GM12892 (cell line): ENCODE results near the gene HPS6. TPM values are rescaled to one million over a fixed set of nuclear protein-coding genes. Genes with fewer than 3 reads are reported as not detected.
"Not testable (repeated sequence)": the region's sequence is repeated elsewhere in the genome, so short reads cannot be mapped to it uniquely, and the experiment has no call there.

ENCODE experiments used
- DNase-seq: peaks from one replicate; pipeline ENCODE4 v3.0.0; 2011; ENCODE audit not compliant: insufficient read length
- FAIRE-seq: peaks from 2 replicates; lab custom pipeline; 2011; peaks lifted over from hg19 to GRCh38; lab: Jason Lieb, UNC
- POLR2A ChIP-seq: IDR thresholded peaks from 2 replicates; pipeline ENCODE4 v1.6.1; 2011; ENCODE audit warnings: low read depth, low read length, control low read depth
- POLR2AphosphoS5 ChIP-seq: IDR thresholded peaks from 2 replicates; pipeline ENCODE4 v1.6.1; 2011; ENCODE audit warnings: low read depth, low read length, control low read depth
- TAF1 ChIP-seq: IDR thresholded peaks from 2 replicates; pipeline ENCODE4 v1.6.1; 2011; ENCODE audit warnings: low read depth, mild to moderate bottlenecking, control low read depth, low read length, borderline replicate concordance
- polyA plus RNA-seq: library from polyadenylated mRNA; unstranded; fragments of >200 nt; gene quantifications from one replicate; pipeline ENCODE4 v1.2.1, GENCODE V29; 2012; ENCODE audit warnings: missing spikeins, inconsistent platforms; ENCODE audit not compliant: missing spikeins

Gene HPS6
- 6.3 TPM for polyA plus RNA-seq

DNA sequence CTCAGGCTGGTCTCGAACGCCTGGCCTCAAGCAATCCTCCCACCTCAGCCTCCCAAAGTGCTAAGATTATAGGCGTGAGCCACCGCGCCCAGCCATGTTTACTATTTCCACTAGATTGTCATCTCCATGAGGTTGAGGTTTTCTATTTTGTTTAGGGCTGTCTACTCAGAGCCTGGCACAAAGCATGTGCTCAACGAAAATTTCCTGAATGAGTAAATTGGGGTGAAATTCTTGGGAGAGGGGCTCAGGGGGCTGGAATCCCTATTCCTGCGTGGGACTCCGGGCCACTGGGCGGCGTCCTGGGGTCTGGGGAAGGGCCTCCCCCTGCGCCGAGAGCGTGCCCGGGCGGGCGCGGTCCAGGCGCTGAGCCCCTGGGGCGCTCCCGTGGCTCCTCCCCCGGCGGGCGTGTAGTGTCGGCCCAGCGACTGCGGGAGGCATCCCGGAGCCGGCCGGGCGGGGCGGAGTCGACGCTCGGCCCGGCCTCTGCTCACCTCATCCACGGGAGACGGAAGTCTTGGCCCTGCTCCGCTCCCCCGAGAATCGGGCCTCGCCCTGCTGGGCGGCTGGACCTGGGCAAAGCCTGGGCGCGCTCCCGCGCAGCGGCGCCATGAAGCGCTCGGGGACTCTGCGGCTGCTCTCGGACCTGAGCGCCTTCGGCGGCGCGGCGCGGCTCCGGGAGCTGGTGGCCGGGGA, at the start of gene HPS6:
Gene HPS6 (plus strand): TSS at position 482 of the 693 bp plus-strand sequence. CDS start 126 bp downstream, at position 608.
- FAIRE-seq, result peak; percentile 98

DNA sequence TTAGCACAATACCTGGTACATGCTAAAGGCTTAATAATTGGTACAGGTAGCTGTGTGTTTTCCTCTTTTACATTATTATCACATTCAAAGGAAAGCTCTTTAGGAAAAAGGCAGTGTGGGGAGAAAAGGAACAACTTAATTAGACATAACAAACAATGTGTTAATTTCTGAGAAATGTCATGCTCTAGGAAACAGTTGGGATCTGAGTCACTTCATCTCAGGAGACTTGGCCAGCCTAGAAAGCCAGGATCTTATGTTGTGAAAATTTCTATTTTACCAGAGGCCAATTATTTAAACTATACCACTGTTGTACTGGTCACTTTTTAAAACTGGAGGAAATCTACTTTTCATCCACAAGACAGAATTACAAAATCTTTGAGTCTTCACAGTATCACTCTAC, 48.7 kb upstream of the HPS6 start:
- TF ChIP-seq POLR2A, result no peak
- TF ChIP-seq POLR2AphosphoS5, result no peak
- no peak for TF ChIP-seq TAF1
- FAIRE-seq, result no peak
- DNase-seq, result no peak

More for the DNA sequence above, at the start of gene HPS6:
- peak; percentile 99 for DNase-seq
- TF ChIP-seq POLR2AphosphoS5, result no peak; the same call in 1 of the 2 replicates
- TF ChIP-seq TAF1, result 0 out of 2 replicates have a peak, but pooled peaks have one; percentile 45
- TF ChIP-seq POLR2A, result peak; percentile 78; the same call in 1 of the 2 replicates

DNA sequence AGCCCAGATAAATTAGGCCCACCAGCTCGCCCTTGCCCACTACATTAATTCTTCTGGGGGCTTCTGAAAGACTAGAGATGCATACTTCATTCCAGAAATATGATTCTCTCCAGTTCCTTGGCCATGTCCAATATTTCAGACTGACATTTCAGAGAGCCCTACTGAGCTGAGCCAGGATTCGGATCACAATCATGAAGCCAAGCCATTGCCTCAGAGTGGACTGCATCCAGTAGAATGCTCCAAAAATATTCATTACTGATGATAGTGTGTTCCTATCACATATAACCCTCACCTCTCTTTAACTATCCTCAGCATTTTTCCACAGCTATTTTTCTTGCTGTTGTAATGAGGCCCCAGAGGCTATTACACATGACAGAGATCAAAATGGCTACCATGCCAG, 47.9 kb upstream of the HPS6 start:
- FAIRE-seq, result no peak
- TF ChIP-seq POLR2AphosphoS5 (no peak), POLR2A (no peak), TAF1 (no peak)
- no peak for DNase-seq

DNA sequence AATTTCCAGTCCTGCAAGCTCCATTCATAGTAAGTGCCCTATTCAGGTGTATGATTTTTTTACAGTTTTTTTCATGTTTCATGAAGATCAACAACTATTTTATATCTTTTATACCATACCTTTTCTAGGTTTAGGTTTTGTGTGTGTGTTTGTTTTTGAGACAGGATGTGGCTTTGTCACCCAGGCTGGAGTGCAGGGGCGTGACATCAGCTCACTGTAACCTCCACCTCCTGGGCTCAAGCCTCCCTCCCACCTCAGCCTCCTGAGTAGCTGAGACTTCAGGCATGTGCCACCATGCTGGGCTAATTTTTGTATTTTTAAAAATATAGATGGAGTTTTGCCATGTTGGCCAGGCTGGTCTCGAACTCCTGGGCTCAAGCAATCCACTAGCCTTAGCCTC, 44.2 kb upstream of the HPS6 start:
- DNase-seq (no peak), FAIRE-seq (no peak)
- TF ChIP-seq TAF1 (no peak), POLR2AphosphoS5 (no peak), POLR2A (no peak)

GRCh38 chr10:102024799-102025198, 40.4 kb upstream of the HPS6 start:
- no peak for TF ChIP-seq TAF1
- TF ChIP-seq POLR2AphosphoS5, result no peak
- TF ChIP-seq POLR2A, result no peak
- FAIRE-seq, result no peak
- no peak for DNase-seq

GRCh38 chr10:102027261-102027660, 37.9 kb upstream of the HPS6 start:
- FAIRE-seq (no peak), DNase-seq (no peak)
- TF ChIP-seq TAF1 (no peak), POLR2A (no peak), POLR2AphosphoS5 (no peak)

DNA sequence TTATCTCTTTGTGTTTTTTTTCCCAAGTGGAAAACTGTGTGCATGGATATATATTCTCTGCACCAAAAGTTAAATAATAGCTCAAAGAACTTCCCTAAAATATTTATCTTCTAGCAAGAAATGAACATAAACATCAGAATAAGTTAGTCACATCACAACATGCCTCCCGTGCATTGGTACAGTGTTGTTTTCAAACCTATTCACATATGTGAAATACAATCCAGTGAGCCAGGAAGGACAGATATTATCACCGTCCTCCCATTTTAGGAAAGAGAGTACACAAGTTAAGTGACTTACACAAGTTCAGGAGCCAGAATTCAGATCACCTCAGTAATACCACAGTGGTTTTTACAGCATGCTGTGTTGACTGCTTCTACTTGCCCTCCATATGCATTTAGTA, 31.4 kb upstream of the HPS6 start:
- no peak for TF ChIP-seq TAF1
- TF ChIP-seq POLR2A, result no peak
- TF ChIP-seq POLR2AphosphoS5, result no peak
- FAIRE-seq (no peak), DNase-seq (no peak)

DNA sequence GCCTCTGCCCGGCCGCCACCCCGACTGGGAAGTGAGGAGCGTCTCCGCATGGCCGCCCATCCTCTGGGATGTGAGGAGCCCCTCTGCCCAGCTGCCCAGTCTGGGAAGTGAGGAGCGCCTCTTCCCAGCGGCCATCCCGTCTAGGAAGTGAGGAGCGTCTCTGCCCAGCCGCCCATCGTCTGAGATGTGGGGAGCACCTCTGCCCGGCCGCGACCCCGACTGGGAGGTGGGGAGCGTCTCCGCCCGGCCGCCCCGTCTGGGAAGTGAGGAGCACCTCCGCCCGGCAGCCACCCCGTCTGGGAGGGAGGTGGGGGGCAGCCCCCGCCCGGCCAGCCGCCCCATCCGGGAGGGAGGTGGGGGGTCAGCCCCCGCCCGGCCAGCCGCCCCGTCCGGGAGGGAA, 29.3 kb upstream of the HPS6 start:
- DNase-seq, FAIRE-seq: not testable (repeated sequence)

DNA sequence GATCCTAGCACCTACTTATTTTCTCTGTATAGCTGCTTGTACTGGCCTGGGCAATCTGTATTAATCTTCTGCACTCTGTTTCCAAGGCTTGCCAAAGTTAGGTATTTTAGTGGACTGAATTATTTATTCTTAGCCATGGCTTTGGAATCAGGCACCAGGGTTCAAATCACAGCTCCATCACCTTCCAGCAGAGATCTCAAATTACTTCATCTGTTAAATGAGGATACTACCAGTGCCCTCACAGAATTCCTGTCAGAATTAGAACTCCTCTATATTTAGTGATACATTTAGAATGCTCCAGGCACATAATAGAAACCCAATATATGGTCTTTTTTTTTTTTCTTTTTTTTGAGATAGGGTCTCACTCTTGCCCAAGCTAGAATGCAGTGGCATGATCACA, 26.7 kb upstream of the HPS6 start:
- DNase-seq (no peak), FAIRE-seq (no peak)
- no peak for TF ChIP-seq POLR2AphosphoS5
- no peak for TF ChIP-seq TAF1
- TF ChIP-seq POLR2A, result no peak

GRCh38 chr10:102040305-102041050, 24.7 kb upstream of the HPS6 start:
- no peak for TF ChIP-seq POLR2A
- no peak for TF ChIP-seq POLR2AphosphoS5
- no peak for TF ChIP-seq TAF1
- FAIRE-seq, result no peak
- no peak for DNase-seq

GRCh38 chr10:102045292-102045691, 19.9 kb upstream of the HPS6 start:
- no peak for TF ChIP-seq POLR2A
- no peak for TF ChIP-seq TAF1
- TF ChIP-seq POLR2AphosphoS5, result no peak
- FAIRE-seq, result no peak
- DNase-seq, result no peak

- no peak for TF ChIP-seq POLR2AphosphoS5
- TF ChIP-seq TAF1, result no peak
- no peak for TF ChIP-seq POLR2A
- FAIRE-seq (no peak), DNase-seq (no peak)
Measured at GRCh38 chr10:102046095-102046494, 19.1 kb upstream of the HPS6 start.

DNA sequence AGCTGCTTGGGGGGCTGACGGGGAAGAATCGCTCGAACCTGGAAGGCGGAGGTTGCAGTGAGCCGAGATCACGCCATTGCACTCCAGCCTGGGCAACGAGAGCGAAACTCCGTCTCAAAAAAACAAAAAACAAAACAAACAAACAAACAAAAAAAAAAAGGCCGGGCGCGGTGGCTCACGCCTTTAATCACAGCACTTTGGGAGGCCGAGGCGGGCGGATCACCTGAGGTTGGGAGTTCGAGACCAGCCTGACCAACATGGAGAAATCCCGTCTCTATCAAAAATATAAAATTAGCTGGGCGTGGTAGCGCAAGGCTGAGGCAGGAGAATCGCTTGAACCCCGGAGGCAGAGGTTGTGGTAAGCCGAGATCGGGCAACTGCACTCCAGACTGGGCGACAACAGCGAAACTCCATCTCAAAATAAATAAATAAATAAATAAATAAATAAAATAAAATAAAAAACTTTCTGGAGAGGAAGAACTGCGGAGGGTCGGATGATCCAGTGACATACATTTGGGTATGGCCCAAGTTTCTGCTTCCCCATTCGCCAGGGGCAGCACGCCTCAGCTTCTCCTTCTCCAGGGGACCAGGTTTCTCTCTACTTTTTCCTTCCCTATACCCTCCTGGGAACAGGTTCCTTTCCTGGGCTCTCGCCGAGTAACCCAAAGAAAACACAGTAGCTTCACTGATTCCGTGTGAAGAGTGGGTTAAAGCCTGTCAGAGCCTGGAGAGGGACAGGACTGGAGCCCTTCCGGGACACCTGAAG, 10.1 kb upstream of the HPS6 start:
- FAIRE-seq, result peak; percentile 38
- not testable (repeated sequence) for DNase-seq
